NCI-H2107 treated with DMSO at 0.1 percent for 48 hours (cell line): ENCODE measurements around the gene STAG1.
"Not testable (repeated sequence)": the region's sequence is repeated elsewhere in the genome, so short reads cannot be mapped to it uniquely, and the experiment has no call there.

ENCODE experiments used
- DNase-seq: peaks from one replicate; lab custom pipeline; 2025; ENCODE audit not compliant: unreplicated experiment; lab: John Stamatoyannopoulos, UW

Gene STAG1

GRCh38 chr3:136708333-136708985 lies 43.7 kb downstream of the STAG1 start:
- no peak for DNase-seq

GRCh38 chr3:136703429-136703828 lies 48.7 kb downstream of the STAG1 start:
- no peak for DNase-seq

- no peak for DNase-seq
Measured at GRCh38 chr3:136699271-136699828, 52.8 kb downstream of the STAG1 start.

GRCh38 chr3:136698361-136698760 lies 53.8 kb downstream of the STAG1 start:
- no peak for DNase-seq

- DNase-seq, result no peak
Measured at GRCh38 chr3:136696797-136697196, 55.4 kb downstream of the STAG1 start.

- DNase-seq, result no peak
Measured at GRCh38 chr3:136694321-136694720, 57.9 kb downstream of the STAG1 start.

GRCh38 chr3:136690599-136690998 lies 61.6 kb downstream of the STAG1 start:
- no peak for DNase-seq

- DNase-seq, result no peak
Measured at GRCh38 chr3:136685882-136686281, 66.3 kb downstream of the STAG1 start.

- no peak for DNase-seq
Measured at GRCh38 chr3:136682740-136683312, 69.4 kb downstream of the STAG1 start.

GRCh38 chr3:136678981-136679380 lies 73.2 kb downstream of the STAG1 start:
- DNase-seq, result no peak

- no peak for DNase-seq
Measured at GRCh38 chr3:136676009-136676408, 76.2 kb downstream of the STAG1 start.

- no peak for DNase-seq
Measured at GRCh38 chr3:136675150-136675858, 76.9 kb downstream of the STAG1 start.

- DNase-seq, result no peak
Measured at GRCh38 chr3:136672457-136672856, 79.7 kb downstream of the STAG1 start.

- DNase-seq, result no peak
Measured at GRCh38 chr3:136671921-136672320, 80.3 kb downstream of the STAG1 start.

- DNase-seq, result no peak
Measured at GRCh38 chr3:136670166-136670565, 82.0 kb downstream of the STAG1 start.

- no peak for DNase-seq
Measured at GRCh38 chr3:136667081-136667480, 85.1 kb downstream of the STAG1 start.

GRCh38 chr3:136666301-136666700 lies 85.9 kb downstream of the STAG1 start:
- not testable (repeated sequence) for DNase-seq

GRCh38 chr3:136664771-136665170 lies 87.4 kb downstream of the STAG1 start:
- no peak for DNase-seq

GRCh38 chr3:136661282-136661681 lies 90.9 kb downstream of the STAG1 start:
- DNase-seq, result no peak

- DNase-seq, result peak; percentile 19
Measured at GRCh38 chr3:136658946-136659682, 93.1 kb downstream of the STAG1 start.

GRCh38 chr3:136657526-136657925 lies 94.7 kb downstream of the STAG1 start:
- DNase-seq, result no peak
